GM06990 (cell line): Measurements from ENCODE around the gene LSP1.

ENCODE experiments used
- DNase-seq: peaks from one replicate; pipeline ENCODE4 v3.0.0-alpha.2; 2011; ENCODE audit not compliant: insufficient read length; ENCODE audit errors: extremely low read depth
- H3K27me3 ChIP-seq: replicated peaks from 2 replicates; pipeline ENCODE4 v1.6.0; 2011; ENCODE audit warnings: low read length; ENCODE audit not compliant: control insufficient read depth, insufficient read depth
- H3K36me3 ChIP-seq: 2 replicates; pipeline ENCODE4 v1.5.1; 2011; ENCODE audit warnings: low read length; ENCODE audit not compliant: control insufficient read depth, insufficient read depth
- H3K4me3 ChIP-seq: replicated peaks from 2 replicates; pipeline ENCODE4 v1.5.1; 2011; ENCODE audit warnings: low read depth, mild to moderate bottlenecking, control low read depth, low read length
- TF ChIP-seq, protein P1 (sequence below): IDR thresholded peaks from 2 replicates; pipeline ENCODE4 v1.5.1; 2011; ENCODE audit warnings: low read length, control low read depth, mild to moderate bottlenecking, inconsistent platforms; ENCODE audit not compliant: insufficient read depth, poor library complexity, severe bottlenecking

The LSP1 gene

DNA sequence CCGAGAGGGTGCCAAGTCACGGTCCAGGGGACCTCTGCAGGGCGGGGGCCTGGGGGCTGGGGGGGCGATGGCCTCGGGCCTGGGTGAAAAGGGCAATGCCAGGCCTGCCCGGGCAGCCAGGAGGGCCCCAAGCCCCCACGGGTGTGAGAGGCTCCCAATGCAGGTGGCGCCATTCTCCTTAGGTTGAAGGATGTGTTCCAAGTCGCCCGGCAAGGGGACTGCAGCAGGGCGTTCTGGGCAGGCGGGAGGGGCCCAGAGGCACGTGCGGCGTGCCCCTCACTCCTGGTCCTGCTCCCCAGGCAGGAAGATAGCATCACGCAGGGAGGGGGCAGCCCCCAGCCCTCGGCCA, 14.8 kb upstream of the LSP1 start:
- TF ChIP-seq, protein P1, sequence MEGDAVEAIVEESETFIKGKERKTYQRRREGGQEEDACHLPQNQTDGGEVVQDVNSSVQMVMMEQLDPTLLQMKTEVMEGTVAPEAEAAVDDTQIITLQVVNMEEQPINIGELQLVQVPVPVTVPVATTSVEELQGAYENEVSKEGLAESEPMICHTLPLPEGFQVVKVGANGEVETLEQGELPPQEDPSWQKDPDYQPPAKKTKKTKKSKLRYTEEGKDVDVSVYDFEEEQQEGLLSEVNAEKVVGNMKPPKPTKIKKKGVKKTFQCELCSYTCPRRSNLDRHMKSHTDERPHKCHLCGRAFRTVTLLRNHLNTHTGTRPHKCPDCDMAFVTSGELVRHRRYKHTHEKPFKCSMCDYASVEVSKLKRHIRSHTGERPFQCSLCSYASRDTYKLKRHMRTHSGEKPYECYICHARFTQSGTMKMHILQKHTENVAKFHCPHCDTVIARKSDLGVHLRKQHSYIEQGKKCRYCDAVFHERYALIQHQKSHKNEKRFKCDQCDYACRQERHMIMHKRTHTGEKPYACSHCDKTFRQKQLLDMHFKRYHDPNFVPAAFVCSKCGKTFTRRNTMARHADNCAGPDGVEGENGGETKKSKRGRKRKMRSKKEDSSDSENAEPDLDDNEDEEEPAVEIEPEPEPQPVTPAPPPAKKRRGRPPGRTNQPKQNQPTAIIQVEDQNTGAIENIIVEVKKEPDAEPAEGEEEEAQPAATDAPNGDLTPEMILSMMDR, result no peak
- Histone ChIP-seq H3K4me3 (no peak overlapping the region), H3K36me3 (no peaks in the 10 kb centered on the region), H3K27me3 (no peaks in the 10 kb centered on the region; the same call in 1 of the 2 replicates)
- DNase-seq, result no peak

DNA sequence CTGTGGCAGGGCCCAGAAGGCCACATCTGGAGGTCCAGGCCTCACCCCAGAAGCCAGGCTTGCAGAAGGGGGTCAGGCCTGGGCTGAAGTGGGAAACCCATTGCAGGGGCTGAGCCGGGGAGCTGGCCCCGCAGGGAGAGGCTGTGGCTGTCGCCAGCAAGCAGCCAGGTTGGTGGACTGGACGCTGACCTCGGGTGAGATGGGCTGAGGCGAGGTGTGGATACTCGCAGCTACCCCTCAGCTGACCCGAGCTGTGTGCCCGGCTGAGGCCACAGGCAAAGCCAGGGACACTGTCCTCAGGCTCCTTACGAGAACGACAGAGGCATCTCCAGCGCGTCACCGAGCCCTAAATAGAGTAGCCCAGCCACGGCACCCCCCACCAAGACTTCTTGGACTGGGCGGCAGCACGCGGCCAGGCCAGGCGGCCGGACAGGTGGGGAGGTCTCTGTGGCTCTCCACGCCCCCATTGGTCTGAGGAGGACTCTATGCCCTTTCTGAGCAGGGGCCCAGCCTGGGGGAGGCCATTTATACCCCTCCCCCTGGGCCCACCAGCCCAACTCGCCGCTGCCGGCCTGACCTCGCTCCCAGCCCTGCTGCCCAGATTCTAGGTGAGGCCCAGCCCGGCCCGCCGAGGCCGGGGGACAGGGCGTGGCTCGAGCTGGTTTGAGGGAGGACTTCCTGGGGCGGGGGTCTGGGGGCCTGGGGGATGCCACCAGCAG, 14.3 kb upstream of the LSP1 start, which contains the start of gene TNNI2:
TNNI2 (plus strand) TSS at position 556 of the 719 bp plus-strand sequence. CDS start 716 bp downstream, outside the sequence.
- H3K36me3 ChIP-seq, result no peaks in the 10 kb centered on the region
- no peak for DNase-seq
- H3K27me3 ChIP-seq, result no peaks in the 10 kb centered on the region
- TF ChIP-seq, protein P1, result no peak
- no peak within 1 kb of the TSS for H3K4me3 ChIP-seq

DNA sequence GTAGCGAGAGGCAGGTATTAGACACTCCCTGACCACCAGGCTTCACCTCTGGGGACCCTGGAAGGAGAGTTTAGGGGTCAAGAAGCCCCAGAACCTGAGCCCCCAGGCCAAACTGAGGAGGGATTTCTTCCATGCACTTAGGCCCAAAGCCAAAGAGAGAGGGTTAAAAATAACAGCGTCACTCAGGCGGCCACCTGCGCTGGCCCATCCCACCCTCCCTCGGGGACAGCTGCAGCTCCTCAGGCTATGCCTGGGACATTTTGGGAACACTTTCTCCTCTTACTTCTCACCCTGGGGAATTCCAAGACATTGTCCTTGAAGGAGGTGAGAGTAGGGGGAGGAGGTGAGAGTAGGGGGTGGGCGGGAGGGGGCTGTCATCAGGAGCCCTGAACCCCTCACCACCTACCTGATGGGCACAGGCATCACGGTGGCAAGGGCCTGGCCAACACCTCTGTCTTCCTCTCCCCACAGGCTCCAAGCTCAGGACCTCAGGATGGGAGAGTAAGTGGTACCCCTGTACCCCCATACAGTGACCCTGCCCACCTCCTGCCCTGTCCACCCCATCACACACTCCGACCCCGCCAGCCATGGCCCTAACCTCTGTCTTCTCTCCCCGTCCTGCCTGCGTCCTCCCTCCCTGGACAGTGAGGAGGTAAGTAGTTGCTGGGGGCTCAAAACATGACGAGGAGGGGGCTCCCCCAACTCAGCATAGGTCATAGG, 13.5 kb upstream of the LSP1 start:
- Histone ChIP-seq H3K4me3 (no peak overlapping the region), H3K27me3 (no peaks in the 10 kb centered on the region), H3K36me3 (no peaks in the 10 kb centered on the region)
- TF ChIP-seq, protein P1, result no peak
- DNase-seq, result no peak

DNA sequence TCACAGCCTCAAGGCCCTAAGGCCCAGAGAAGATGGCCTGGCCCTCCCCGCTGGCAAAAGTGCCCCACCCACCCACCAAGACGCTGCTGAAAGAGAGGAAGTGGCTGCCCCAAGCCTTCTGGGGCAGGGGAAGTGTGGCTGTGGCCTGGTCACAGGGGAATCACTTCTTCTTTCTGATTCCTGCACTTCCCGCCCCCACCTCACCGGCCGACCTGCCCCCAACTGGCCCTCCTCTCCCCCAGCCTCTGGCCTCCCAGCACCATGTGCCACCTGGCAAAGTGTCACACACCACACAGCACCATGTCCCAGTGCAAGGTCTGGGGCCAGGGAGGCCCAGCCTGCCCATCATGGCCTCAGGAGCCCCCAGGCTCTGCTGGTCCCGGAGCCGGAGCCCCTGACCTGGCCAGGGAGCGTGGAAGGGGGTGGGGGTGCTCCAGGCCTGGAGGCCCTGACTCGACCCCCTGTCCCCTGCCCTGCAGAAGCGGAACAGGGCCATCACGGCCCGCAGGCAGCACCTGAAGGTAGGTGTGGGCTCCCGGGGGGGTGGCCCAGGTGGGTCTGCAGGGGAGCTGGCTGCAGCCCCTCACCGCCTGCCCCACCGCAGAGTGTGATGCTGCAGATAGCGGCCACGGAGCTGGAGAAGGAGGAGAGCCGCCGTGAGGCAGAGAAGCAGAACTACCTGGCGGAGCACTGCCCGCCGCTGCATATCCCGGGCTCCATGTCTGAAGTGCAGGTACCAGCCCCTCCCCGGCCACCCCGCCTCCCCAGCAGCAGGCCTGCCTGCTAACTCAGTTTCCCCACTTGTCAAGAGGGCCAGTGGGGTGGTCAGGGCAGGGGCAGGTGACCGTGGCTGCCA, 12.7 kb upstream of the LSP1 start:
- TF ChIP-seq, protein P1, result no peak
- Histone ChIP-seq H3K27me3 (no peaks in the 10 kb centered on the region), H3K4me3 (no peak overlapping the region), H3K36me3 (no peaks in the 10 kb centered on the region)
- DNase-seq, result peak; percentile 59

DNA sequence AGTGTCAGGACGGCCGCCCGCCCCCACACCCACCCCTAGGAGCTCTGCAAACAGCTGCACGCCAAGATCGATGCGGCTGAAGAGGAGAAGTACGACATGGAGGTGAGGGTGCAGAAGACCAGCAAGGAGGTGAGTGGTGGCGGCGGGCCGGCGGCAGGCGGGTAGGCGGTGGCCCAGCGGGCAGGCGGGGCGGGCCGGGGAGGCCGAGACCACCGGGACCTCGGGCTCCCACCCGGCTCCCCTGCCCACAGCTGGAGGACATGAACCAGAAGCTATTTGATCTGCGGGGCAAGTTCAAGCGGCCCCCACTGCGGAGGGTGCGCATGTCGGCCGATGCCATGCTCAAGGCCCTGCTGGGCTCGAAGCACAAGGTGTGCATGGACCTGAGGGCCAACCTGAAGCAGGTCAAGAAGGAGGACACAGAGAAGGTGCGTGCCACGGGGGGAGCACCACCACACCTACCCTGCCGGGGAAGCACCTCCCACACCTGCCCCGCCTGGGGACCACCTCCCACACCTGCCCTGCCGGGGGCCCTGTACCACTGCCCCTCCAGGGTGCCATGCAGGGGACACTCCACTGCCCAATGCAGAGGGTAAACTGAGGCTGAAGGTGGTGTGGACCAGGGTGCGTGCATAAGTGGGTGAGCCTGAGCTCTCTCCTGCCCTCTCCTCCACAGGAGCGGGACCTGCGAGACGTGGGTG, 12.0 kb upstream of the LSP1 start:
- Histone ChIP-seq H3K36me3 (no peaks in the 10 kb centered on the region), H3K4me3 (no peak overlapping the region), H3K27me3 (no peaks in the 10 kb centered on the region)
- peak; percentile 4 for DNase-seq
- TF ChIP-seq, protein P1, result no peak
